Jurkat, Clone E6-1 (cell line): ENCODE results near the gene TMEM233.
A peak's percentile ranks its signal among the peaks of the same experiment; 100 is the strongest.

Source experiments
- DNase-seq: peaks from one replicate; pipeline ENCODE4 v3.0.0-alpha.2; 2011; ENCODE audit warnings: low read depth, low spot score
- H3K4me3 ChIP-seq: 2 replicates; pipeline ENCODE4 v1.5.1; 2011; ENCODE audit warnings: mild to moderate bottlenecking, low read length, control low read depth, moderate library complexity

The TMEM233 gene

DNA sequence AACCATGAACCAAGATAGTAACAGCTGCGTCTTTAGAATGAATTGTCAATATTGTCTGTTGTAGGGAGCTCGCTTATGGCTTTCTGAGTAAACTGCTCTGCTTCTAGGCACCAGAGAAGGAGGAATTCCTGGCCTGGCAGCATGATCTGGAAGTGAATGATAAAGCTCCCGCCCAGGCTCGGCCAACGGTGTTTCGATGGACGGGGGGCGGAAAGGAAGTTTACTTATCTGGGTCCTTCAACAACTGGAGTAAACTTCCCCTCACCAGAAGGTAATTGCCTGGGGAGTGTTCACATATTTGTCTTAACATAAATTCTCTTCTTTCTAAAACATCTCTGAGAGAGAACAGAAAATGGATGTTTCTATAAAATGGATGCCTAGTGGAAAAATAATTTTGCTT lies 78.6 kb downstream of the TMEM233 start:
- no peak for DNase-seq
- H3K4me3 ChIP-seq, result no peak overlapping the region

DNA sequence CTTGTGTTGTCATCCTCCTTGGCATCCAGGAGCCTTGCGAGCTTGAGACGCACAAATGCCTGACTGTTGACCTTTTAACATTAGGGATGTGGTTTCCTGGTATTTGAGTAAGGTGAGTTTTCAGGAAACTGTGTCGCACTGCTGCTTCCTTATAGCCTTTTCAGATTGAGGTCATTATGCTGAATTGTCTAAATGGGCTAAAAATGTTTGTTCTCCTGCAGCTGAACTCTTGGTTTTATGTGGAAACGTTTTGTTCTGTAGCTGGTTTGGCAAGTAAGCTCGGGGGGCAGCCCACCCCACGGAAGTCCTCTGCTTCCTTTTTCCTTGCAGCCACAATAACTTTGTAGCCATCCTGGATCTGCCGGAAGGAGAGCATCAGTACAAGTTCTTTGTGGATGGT lies 80.1 kb downstream of the TMEM233 start:
- no peak overlapping the region for H3K4me3 ChIP-seq
- DNase-seq, result peak; percentile 55

DNA sequence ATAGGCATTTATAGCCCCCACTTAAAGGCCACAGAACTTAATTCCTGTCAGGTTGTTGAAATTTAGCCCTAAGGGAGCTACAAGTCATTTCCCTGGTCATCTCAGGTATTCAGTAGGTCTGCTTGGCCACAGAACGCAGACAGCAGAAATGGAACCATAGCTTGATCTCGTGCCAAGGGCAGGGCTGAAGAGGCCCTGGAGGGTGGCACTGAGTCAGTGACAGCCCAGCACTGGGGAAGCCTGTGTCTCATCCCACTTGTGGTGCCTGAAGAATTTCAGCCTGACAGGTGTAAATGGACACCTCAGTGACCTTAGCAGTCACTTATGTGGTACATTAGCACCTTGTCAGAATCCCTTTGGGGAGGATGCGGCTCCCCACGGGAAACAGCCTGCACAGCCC lies 81.0 kb downstream of the TMEM233 start:
- no peak overlapping the region for H3K4me3 ChIP-seq
- DNase-seq, result no peak

DNA sequence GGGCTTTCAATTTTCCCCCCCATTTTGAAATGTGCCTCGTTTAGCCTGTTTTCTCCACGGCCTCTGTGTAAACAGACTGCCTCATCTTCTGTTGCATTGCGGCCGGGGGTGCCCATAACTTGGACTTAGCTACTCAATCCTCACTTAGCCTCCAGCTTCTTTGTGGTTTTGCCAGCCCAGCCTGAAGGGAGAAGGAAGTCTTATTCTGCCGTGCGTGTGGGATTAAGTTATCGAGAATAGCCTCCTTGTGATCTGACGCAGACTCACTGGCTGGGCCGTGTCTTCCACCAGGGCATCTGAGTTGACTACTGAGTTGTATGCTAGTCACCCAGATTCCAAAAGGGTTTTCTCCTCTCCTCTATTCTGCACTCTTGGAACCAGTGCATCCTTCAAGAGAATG lies 82.4 kb downstream of the TMEM233 start:
- no peak overlapping the region for H3K4me3 ChIP-seq
- DNase-seq, result no peak

DNA sequence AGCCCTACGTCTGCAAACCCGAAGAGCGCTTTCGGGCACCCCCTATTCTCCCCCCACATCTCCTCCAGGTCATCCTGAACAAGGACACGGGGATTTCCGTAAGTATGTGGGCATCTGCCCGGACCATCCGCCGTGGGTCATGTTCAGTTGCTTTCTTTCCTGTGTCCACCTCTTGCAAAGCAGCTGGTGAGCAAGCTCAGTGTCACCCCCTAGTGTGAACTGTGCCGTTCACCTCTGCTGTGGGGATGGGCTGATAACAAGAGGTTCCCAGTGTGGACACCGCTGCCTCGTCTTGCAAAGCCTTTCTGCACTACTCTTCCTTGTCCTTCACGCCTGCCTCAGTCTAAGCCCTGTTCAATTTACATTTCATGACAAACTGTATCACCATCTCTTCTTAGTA lies 83.0 kb downstream of the TMEM233 start:
- no peak for DNase-seq
- no peak overlapping the region for H3K4me3 ChIP-seq

DNA sequence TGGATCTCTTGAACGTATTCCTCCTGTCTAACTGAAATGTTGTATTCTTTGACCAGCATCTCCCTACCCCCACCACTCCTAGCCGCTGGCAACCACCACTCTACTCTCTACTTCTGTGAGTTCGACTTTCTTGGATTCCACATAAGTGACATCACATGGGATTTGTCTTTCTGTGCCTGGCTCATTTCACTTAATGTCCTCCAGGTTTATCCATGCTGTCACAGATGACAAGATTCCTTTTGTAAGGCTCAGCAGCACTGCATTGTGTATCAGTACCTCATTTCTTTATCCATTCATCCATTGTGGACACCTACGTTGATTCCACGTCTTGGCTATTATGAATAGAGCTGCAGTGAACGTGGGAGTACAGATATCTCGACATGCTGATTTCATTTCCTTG lies 84.9 kb downstream of the TMEM233 start:
- no peak for DNase-seq
- no peak overlapping the region for H3K4me3 ChIP-seq

DNA sequence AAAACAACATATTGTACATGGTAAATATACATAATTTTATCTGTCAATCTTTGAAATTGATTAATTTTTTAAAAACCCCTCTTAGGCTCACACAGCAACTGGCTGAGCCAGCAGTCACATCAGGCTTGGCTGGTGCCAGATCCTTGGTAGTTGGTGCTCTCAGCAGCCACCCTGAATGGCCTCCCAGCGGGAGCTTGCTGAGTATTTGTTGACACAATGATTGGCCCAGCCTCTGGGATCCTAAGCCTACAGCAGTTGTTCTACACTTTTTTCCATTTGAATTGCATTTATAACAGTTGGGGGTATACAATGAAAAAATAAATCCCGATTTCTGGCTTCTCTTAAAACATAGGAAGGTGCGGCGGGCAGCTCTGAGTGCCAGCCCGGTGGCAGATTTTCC lies 85.5 kb downstream of the TMEM233 start:
- no peak for DNase-seq
- H3K4me3 ChIP-seq, result no peak overlapping the region

DNA sequence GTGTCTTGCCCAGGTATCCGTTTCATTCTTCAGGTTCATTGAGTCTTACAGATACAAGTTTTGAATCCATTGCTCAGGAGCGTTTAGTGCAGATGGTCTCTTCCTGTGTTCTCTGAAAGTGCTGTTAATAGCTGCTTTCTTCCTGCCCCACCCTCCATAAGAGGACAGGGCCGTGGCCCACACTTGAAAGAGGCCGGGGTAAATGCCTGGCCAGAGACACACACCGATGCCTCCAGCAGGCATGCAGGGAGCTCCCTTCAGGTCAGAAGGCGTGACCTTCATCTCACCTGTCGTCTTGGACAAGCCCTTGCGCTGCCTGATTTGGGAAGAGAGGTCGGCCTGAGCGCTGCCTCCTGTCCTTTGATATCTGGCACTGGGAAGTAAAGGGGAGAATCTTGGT lies 85.9 kb downstream of the TMEM233 start:
- DNase-seq, result no peak
- no peak overlapping the region for H3K4me3 ChIP-seq

DNA sequence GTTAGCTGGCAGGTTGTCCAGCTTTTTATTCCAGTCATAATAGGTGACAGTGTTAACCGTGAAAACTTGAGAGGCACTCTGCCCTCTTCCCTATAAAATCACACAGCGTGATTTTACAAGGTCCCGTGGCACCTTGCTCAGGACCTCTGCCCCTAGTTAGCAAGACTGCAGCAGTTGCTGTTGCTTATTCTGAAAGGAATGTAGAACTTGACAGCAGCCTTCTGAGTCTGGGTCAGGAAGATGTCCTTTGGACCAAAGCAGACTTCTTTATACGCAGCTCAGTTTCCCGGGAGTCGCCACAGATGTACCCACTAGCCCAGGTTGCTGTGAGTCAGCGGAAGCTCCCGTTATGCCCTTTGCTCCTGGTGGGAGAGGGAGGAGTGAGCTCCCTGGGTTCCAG lies 87.5 kb downstream of the TMEM233 start:
- DNase-seq, result no peak
- H3K4me3 ChIP-seq, result no peak overlapping the region

DNA sequence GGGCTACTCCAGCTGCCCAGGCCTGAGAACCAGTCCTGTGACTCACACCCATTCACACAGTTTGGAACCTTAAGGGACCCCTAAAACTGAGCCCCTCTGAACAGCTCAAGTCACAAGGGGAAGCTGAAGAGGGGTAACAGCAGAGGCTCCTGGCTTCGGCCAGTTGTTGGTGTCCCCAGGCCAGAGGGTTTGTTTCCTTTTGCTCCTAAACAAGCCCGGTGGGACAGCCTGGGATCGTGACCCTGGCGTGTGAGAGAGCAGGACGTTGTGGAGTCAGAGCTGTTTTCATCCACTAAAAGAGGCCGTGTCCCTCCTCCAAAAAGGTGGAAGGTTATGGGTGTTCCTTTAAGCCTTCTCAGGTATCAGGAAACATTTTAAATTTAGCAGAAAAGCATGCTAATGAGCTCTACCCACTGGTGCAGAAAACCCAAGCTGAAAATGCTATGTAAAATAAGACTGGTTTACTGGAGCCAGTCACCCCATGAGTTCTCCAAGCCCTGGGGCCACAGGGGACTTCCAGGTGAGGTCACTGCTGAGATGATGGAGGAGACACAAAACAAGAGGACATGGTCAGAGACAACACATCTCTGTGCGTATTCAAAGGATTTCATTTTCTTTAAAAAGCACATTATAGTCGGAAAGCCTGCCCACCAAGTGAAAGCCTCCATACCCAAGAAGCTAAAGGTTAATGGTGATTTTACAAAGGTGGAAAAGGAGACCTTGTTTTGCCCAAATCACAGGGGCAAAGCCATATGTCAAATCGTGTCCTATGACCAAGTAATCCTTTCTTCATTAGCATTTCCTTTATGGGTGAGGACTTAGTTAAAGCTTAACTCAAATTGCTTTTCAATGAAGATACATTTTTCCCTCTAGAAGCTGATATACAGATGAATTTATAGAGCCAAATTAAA lies 88.4 kb downstream of the TMEM233 start:
- no peak for DNase-seq

DNA sequence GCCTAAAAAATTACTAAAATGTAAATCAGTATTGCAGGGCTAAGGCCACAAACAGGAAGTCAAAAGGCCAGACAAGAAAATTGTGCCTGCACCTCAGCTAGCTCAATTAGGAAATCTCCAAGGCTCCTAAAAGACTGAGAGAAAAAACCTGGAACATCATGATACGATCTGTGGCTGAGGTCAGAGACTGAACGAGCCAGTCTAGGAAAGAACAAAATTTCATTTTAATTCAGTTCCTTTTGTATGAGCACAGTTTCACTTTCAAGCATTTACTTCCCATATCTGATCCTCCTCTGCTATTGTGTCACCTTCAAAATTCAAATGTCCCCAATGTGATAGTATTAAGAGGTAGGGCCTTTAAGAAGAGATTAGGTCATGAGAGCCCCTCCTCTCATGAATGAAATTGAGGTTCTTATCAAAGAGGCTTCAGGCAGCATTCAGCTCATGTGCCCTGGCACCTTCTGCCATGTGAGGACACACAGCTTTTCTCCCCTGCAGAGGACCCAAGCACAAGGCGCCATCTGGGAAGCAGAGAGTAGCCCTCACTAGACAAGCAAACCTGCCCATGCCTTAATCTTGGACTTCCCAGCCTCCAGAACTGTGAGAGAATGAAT lies 89.2 kb downstream of the TMEM233 start:
- DNase-seq, result no peak
- no peak overlapping the region for H3K4me3 ChIP-seq

More for the DNA sequence above, 88.4 kb downstream of the TMEM233 start:
- no peak overlapping the region for H3K4me3 ChIP-seq

DNA sequence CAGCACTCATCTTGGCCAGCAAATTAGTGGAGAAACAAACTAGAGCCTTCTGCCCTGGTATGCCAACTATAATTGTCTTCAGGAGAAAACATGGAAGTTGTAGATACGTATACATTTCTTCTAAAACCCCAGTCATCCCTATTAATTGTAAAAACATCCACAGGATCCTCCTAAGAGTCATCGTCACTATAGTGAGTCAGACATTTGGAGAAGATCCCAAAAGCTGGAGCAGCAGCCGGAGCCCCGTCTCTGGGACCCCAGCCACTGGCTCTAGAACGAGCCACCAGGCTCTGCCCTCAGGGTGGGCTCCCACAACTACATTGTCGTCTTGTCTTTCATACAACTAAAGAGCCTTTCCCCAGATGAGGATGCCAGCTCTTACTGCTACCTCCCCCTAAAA lies 89.8 kb downstream of the TMEM233 start:
- no peak overlapping the region for H3K4me3 ChIP-seq
- DNase-seq, result no peak

DNA sequence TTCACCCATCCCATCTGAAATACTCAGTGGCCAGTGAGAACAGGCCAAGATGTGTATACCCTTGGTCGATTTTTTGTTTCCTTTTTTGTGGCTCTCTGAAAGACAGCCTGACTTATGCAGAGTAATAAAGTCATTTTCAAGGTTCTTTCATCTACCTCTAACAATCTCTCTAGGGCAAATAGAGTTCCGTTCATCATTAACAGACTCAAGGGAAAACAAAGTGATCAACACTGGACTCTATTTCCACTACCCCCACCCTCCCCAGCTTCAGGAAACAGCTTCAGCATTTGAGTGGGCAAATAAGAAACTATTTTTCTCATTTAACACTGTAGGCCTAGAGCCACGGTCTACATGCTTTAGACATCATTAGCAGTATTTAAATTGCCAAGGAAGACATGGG lies 90.2 kb downstream of the TMEM233 start:
- H3K4me3 ChIP-seq, result no peak overlapping the region

DNA sequence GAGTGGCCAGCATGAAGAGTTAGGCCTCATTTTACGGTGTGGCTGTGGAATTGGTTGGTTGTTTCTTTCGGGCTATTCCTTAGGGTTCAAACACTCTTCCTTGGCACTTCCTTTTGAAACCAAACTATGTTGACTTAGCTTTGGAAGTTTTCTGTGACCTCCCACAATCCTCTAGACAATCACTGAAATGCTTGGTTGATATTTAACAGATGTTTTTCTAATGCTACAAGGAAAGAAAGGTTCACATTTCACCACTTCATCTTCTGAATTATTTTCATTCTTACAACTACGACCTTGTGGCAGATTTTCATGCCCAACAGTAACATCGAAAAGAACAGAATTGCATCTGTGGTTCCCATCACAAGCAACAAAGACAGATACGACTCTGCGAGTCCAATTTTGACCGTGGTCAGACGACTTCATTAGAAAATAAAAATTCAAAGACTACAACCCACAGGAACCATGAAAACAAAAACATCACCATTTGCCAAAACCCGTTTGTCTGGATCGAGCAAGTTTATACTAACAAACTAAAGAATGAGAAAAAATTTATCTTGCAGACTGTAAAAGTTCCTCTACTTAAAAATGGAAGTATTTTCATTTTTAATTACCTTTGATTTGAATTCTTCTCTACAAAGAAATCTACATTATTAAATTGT lies 91.3 kb downstream of the TMEM233 start:
- H3K4me3 ChIP-seq, result no peak overlapping the region
- no peak for DNase-seq

More for the DNA sequence above, 90.2 kb downstream of the TMEM233 start:
- DNase-seq, result no peak

DNA sequence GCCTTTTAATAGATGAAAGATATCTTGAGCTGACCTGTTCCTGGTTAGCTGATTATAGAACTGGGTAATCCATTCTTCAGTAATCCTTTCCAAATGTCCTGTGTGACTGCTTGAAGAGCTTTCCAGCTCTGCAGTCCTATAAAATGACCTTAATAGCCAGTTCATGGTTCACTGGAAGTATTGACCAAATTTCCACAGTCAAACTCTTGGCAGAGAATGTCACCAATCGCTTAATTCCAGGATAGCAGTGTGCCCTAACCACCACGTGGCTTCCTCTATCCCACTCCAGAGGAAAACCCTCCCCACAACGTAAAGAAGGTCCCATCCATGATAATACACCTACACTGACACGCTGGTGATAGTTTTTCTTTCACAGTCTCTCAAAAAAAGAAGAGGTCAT lies 91.8 kb downstream of the TMEM233 start:
- no peak for DNase-seq
- no peak overlapping the region for H3K4me3 ChIP-seq

DNA sequence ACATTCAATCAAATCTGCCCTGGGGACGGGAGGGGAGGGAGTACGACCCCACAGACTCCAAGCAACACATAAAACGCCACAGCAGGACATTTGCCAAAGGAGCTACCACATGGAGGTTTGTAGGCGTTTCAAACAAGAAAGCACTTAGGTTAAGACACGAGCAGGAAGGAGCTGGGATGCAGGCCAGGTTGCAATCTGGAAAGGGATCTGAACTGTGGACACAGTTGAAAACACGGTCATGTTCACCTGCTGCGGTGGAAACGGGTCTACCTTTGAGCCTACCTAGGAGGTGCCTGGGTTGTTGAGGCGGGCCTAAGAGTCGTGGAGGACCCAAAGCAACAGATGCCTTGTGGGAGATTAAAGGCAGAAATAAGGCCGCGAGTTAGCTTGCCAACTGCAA lies 92.8 kb downstream of the TMEM233 start:
- DNase-seq, result no peak
- no peak overlapping the region for H3K4me3 ChIP-seq

DNA sequence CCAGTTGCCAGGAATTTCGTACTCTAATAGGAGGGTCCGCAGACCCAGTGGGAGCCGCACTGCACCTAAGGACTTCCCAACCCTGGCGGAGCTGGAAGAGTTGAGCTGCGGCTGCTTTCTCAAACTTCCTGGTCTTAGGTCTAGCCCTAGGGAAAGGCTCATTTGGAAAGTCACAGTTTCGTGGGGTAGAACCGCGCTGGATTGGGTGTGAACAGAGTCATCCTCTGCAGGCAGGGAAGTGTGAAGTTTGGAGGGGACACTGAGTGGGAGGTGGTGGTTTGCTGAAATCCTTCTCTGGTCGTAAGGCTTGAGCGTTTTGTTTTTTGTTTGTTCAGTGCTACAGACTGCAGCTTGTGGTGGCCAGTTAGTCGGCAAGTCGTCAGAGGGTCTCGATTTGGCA lies 93.2 kb downstream of the TMEM233 start:
- H3K4me3 ChIP-seq, result no peak overlapping the region
- no peak for DNase-seq

DNA sequence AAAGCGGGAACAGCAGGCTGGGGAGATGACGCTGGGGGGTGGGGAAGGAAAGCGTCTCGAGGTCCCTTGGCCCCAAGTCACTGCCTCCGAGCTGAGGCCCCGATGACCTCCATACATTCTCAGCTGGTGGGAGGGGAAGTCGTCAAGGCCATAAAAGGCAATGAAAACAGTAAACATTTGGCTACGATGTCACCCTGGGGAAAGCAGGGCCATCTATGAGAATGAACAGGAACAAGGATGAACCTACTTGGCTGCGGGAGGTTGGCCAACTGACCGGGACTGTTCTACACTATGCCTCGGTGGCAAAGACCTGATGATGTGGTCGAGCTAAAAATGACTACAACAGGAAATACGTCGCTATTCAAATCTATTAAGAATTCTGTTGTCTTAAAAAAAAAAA lies 93.8 kb downstream of the TMEM233 start:
- H3K4me3 ChIP-seq, result no peak overlapping the region
- no peak for DNase-seq

DNA sequence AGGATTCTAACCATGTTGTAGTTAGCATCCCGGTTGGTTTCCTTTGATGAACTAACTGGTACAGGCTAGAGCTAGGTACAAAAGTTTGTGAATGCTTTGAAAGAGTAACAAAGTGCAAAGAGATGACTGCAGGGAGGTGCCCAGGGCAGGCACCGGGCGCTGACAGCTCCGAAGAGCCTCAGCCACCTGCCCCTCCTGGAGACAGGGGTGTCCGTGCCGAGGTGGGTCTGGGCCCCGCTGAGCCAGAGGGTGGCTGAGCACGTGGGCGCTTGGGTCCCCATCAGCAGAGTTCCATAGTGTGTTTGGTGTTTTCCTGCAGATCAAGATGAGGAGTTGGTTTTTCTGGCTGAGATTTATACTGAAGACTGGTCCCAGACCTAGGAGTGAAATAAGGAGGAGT lies 94.3 kb downstream of the TMEM233 start:
- no peak for DNase-seq
- no peak overlapping the region for H3K4me3 ChIP-seq

DNA sequence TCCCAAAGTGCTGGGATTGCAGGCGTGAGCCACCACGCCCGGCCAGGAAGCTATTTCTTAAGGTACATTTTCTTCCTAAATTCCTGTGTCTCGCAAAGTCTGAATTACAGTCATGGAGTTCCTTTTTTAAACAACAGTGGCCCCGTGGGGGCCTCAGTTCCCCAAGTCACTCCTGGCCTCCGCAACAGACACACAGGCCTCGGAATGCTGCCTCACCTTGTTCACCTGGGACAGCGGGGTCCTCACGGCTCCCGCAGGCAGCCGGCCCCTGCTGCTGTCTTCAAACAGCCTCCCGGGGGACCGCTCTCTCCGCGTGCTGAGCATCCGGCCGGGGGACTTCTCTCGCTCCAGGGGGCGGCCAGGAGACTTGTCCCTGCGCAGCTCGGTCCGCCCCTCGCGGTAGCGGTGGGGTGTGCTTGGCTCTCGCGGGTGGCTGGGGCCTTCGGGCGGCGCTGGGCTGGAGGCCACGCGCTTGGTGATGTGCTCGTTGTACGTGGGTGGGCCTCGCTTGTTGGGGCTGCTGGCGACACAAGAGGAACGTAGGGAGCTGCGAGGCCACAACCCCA lies 96.4 kb downstream of the TMEM233 start:
- H3K4me3 ChIP-seq, result no peak overlapping the region
- DNase-seq, result no peak
